H1 (cell line): ENCODE results near the gene ERN2. TPM values are rescaled to one million over a fixed set of nuclear protein-coding genes. Genes with fewer than 3 reads are reported as not detected.

Experiments
- CTCF ChIA-PET: fragments of 300-600 bp; sonication (Branson Sonifier 250); formaldehyde crosslinking; loops from one replicate; lab custom pipeline; 2021; ENCODE audit not compliant: partially characterized antibody; lab: Charles Lee
- POLR2A ChIA-PET: fragments of 300-600 bp; sonication (Branson Sonifier 250); formaldehyde crosslinking; loops from one replicate; lab custom pipeline; 2021; ENCODE audit warnings: inconsistent platforms; ENCODE audit not compliant: partially characterized antibody; lab: Charles Lee
- DNase-seq, 2 experiments: peaks; one replicate each; pipeline versions ENCODE4 v3.0.0 to v3.0.0-alpha.2; 2010 to 2022; ENCODE audit warnings: low spot score in 2 of 2, low read depth in 1 of 2, mixed read lengths in 1 of 2
- FAIRE-seq: peaks from 2 replicates; lab custom pipeline; 2011; peaks lifted over from hg19 to GRCh38; lab: Jason Lieb, UNC
- H2AFZ ChIP-seq: 2 replicates; pipeline ENCODE4 v1.8.1; 2012; ENCODE audit warnings: low read length, inconsistent platforms
- H2AK5ac ChIP-seq: 2 replicates; pipeline ENCODE4 v1.6.1; 2013; ENCODE audit warnings: low read depth, low read length
- H2BK120ac ChIP-seq: replicated peaks from 2 replicates; pipeline ENCODE3; 2013; ENCODE audit warnings: low read depth, low read length, inconsistent platforms
- H2BK12ac ChIP-seq: 2 replicates; pipeline ENCODE4 v1.6.1; 2013; ENCODE audit warnings: low read depth, low read length
- H2BK15ac ChIP-seq: 2 replicates; pipeline ENCODE4 v1.6.1; 2013; ENCODE audit warnings: low read length
- H2BK20ac ChIP-seq: 2 replicates; pipeline ENCODE4 v1.6.1; 2013; ENCODE audit warnings: low read length
- H2BK5ac ChIP-seq: 2 replicates; pipeline ENCODE4 v1.6.1; 2013; ENCODE audit warnings: low read depth, low read length
- H3K14ac ChIP-seq: 2 replicates; pipeline ENCODE4 v1.6.1; 2013; ENCODE audit warnings: inconsistent platforms; ENCODE audit not compliant: insufficient read length
- H3K18ac ChIP-seq: 2 replicates; pipeline ENCODE4 v1.6.1; 2013; ENCODE audit warnings: low read length; ENCODE audit errors: extremely low read depth
- H3K23ac ChIP-seq: 2 replicates; pipeline ENCODE4 v1.6.1; 2013; ENCODE audit warnings: inconsistent platforms; ENCODE audit not compliant: insufficient read length
- H3K23me2 ChIP-seq: 2 replicates; pipeline ENCODE4 v1.6.1; 2013; ENCODE audit warnings: low read depth, low read length
- H3K27ac ChIP-seq: 2 replicates; pipeline ENCODE4 v1.6.1; 2011; ENCODE audit warnings: low read depth, low read length, inconsistent platforms
- H3K27me3 ChIP-seq, 4 experiments: replicated peaks in 1 of 4; 1 replicate in 1 of 4; 2 replicates in 3 of 4; pipeline versions ENCODE4 v1.6.1 to v1.8.1; 2011 to 2013; ENCODE audit warnings: low read length in 3 of 4, mild to moderate bottlenecking in 3 of 4, inconsistent platforms in 2 of 4, mixed read lengths in 2 of 4, moderate library complexity in 1 of 4; ENCODE audit not compliant: control insufficient read depth in 3 of 4, insufficient read depth in 3 of 4; ENCODE audit errors: extremely low read depth in 1 of 4
- H3K36me3 ChIP-seq, 4 experiments: 2 replicates each; pipeline versions ENCODE4 v1.6.1 to v1.8.1; 2011 to 2013; ENCODE audit warnings: mild to moderate bottlenecking in 4 of 4, low read length in 3 of 4, moderate library complexity in 2 of 4, control low read depth in 1 of 4, inconsistent platforms in 1 of 4; ENCODE audit not compliant: insufficient read depth in 4 of 4, control insufficient read depth in 2 of 4
- H3K4ac ChIP-seq: replicated peaks from 2 replicates; pipeline ENCODE3; 2013; ENCODE audit warnings: low read length, low read depth, mixed read lengths, inconsistent platforms; ENCODE audit not compliant: insufficient read length
- H3K4me1 ChIP-seq, 4 experiments: replicated peaks in 1 of 4; 1 replicate in 1 of 4; 2 replicates in 3 of 4; pipeline versions ENCODE4 v1.6.1 to v1.8.1; 2011 to 2013; ENCODE audit warnings: low read length in 3 of 4, inconsistent platforms in 2 of 4, mixed read lengths in 1 of 4; ENCODE audit not compliant: insufficient read depth in 4 of 4, control insufficient read depth in 3 of 4
- H3K4me2 ChIP-seq, 2 experiments: 2 replicates each; pipeline versions ENCODE4 v1.6.1 to v1.8.1; 2011 to 2013; ENCODE audit warnings: low read depth in 2 of 2, low read length in 2 of 2, control low read depth in 1 of 2, inconsistent platforms in 1 of 2, mild to moderate bottlenecking in 1 of 2; ENCODE audit not compliant: insufficient read depth in 1 of 2
- H3K4me3 ChIP-seq, 4 experiments: fragments of 200-600, 300-600 bp in 1 of 4; sonication (generic), shearing (Covaris generic), sonication (Bioruptor Twin) in 1 of 4; 2 replicates each; pipeline versions ENCODE4 v1.5.1 to v1.8.1; 2011 to 2016; ENCODE audit warnings: low read length in 4 of 4, low read depth in 3 of 4, control low read depth in 2 of 4, inconsistent platforms in 2 of 4, mild to moderate bottlenecking in 2 of 4, mixed read lengths in 1 of 4, moderate library complexity in 1 of 4; ENCODE audit not compliant: insufficient read depth in 2 of 4; ENCODE audit errors: extremely low read depth in 1 of 4
- H3K56ac ChIP-seq: replicated peaks from 2 replicates; pipeline ENCODE3; 2013; ENCODE audit warnings: low read depth, mild to moderate bottlenecking, mixed read lengths, low read length, inconsistent platforms; ENCODE audit not compliant: insufficient read length
- H3K79me1 ChIP-seq: 2 replicates; pipeline ENCODE4 v1.6.1; 2013; ENCODE audit warnings: low read depth, low read length, control low read depth
- H3K79me2 ChIP-seq, 2 experiments: 2 replicates each; pipeline versions ENCODE4 v1.6.1 to v1.8.1; 2012 to 2013; ENCODE audit warnings: low read length in 2 of 2, mild to moderate bottlenecking in 2 of 2, inconsistent platforms in 1 of 2; ENCODE audit not compliant: insufficient read depth in 2 of 2, control insufficient read depth in 1 of 2
- H3K9ac ChIP-seq, 4 experiments: replicated peaks in 1 of 4; 1 replicate in 1 of 4; 2 replicates in 3 of 4; pipeline versions ENCODE4 v1.6.1 to v1.8.1; 2011 to 2013; ENCODE audit warnings: low read depth in 3 of 4, low read length in 3 of 4, control low read depth in 2 of 4, mild to moderate bottlenecking in 2 of 4, moderate library complexity in 2 of 4, inconsistent platforms in 1 of 4; ENCODE audit errors: extremely low read depth in 1 of 4
- H3K9me3 ChIP-seq, 2 experiments: 2 replicates each; pipeline versions ENCODE4 v1.6.1 to v1.8.1; 2012 to 2013; ENCODE audit warnings: mild to moderate bottlenecking in 2 of 2, moderate library complexity in 2 of 2, control low read depth in 1 of 2, inconsistent platforms in 1 of 2, low read depth in 1 of 2, low read length in 1 of 2, mixed read lengths in 1 of 2; ENCODE audit not compliant: insufficient read depth in 2 of 2
- H4K20me1 ChIP-seq, 2 experiments: replicated peaks in 1 of 2; 2 replicates each; pipeline versions ENCODE3 to v1.8.1; 2011 to 2013; ENCODE audit warnings: inconsistent platforms in 2 of 2, low read length in 2 of 2, mild to moderate bottlenecking in 1 of 2; ENCODE audit not compliant: insufficient read depth in 2 of 2, control insufficient read depth in 1 of 2
- H4K5ac ChIP-seq: 2 replicates; pipeline ENCODE4 v1.6.1; 2013; ENCODE audit warnings: low read length, low read depth, mixed read lengths, inconsistent platforms; ENCODE audit not compliant: insufficient read length
- H4K8ac ChIP-seq: 2 replicates; pipeline ENCODE4 v1.8.0; 2013; ENCODE audit warnings: mild to moderate bottlenecking, moderate library complexity, low read length, inconsistent platforms; ENCODE audit not compliant: insufficient read depth; ENCODE audit errors: extremely low read depth
- H4K91ac ChIP-seq: replicated peaks from 2 replicates; pipeline ENCODE3; 2013; ENCODE audit warnings: low read length, mixed read lengths, inconsistent platforms; ENCODE audit not compliant: insufficient read length
- BCL11A ChIP-seq, 2 experiments: IDR thresholded peaks; one replicate each; pipeline ENCODE4 v1.6.1; 2011; ENCODE audit warnings: low read depth in 2 of 2, low read length in 2 of 2, mild to moderate bottlenecking in 2 of 2
- CBX5 ChIP-seq: fragments of 300-800, 300-1000 bp; sonication (generic); IDR thresholded peaks from 2 replicates; pipeline ENCODE4 v1.7.1; 2016; ENCODE audit warnings: antibody characterized with exemption, low read length, low read depth
- CEBPB ChIP-seq: IDR thresholded peaks from 2 replicates; pipeline ENCODE4 v1.6.1; 2012; ENCODE audit warnings: low read depth, low read length
- CREB1 ChIP-seq: IDR thresholded peaks from 2 replicates; pipeline ENCODE4 v1.6.1; 2012; ENCODE audit warnings: inconsistent platforms
- E2F6 ChIP-seq: IDR thresholded peaks from 2 replicates; pipeline ENCODE4 v1.6.1; 2012; ENCODE audit warnings: inconsistent platforms
- HDAC2 ChIP-seq, 2 experiments: fragments of 300-600 bp in 1 of 2; sonication (generic) in 1 of 2; IDR thresholded peaks; 2 replicates each; pipeline ENCODE4 v1.6.1; 2011 to 2012; ENCODE audit warnings: low read depth in 2 of 2, low read length in 2 of 2, mild to moderate bottlenecking in 2 of 2, moderate library complexity in 2 of 2, borderline replicate concordance in 1 of 2, inconsistent platforms in 1 of 2
- POLR2A ChIP-seq, 2 experiments: IDR thresholded peaks; 1 replicate in 1 of 2; 2 replicates in 1 of 2; pipeline ENCODE4 v1.6.1; 2011; ENCODE audit warnings: low read depth in 2 of 2, low read length in 2 of 2, mild to moderate bottlenecking in 2 of 2; ENCODE audit errors: control extremely low read depth in 1 of 2
- RAD21 ChIP-seq, 2 experiments: IDR thresholded peaks in 1 of 2; conservative IDR thresholded peaks in 1 of 2; 2 replicates each; pipeline ENCODE4 v1.6.1; 2011; ENCODE audit warnings: low read depth in 2 of 2, low read length in 2 of 2, improper control_type of control experiment in 1 of 2, inconsistent platforms in 1 of 2, mild to moderate bottlenecking in 1 of 2, moderate library complexity in 1 of 2
- RBBP5 ChIP-seq: IDR thresholded peaks from 2 replicates; pipeline ENCODE4 v1.7.1; 2012; ENCODE audit warnings: low read depth, mild to moderate bottlenecking, inconsistent platforms, low read length, moderate library complexity, borderline replicate concordance
- TAF1 ChIP-seq: IDR thresholded peaks from 2 replicates; pipeline ENCODE4 v1.6.1; 2011; ENCODE audit warnings: mild to moderate bottlenecking, low read depth, low read length
- WGBS, 2 experiments: shearing (Covaris generic) in 1 of 2; methylation state at CpG; one replicate each; pipeline versions ENCODE4 v1.1.6 to v1.1.7; 2013 to 2015; ENCODE audit warnings: low lambda C conversion rate in 2 of 2, mixed read lengths in 2 of 2, inconsistent platforms in 1 of 2, low coverage in 1 of 2, missing lambda C conversion rate in 1 of 2; ENCODE audit not compliant: insufficient replicate concordance in 2 of 2, insufficient coverage in 1 of 2, insufficient read length in 1 of 2; ENCODE audit errors: extremely low coverage in 1 of 2, missing lambda C conversion rate in 1 of 2; 5-methylcytosine and 5-hydroxymethylcytosine counted together
- polyA plus RNA-seq, 7 experiments: library from polyadenylated mRNA; depleted of rRNA in 3 of 7; stranded (reverse) in 5 of 7; unstranded in 2 of 7; fragments of >200 nt in 5 of 7; fragments of 200-250 nt in 2 of 7; gene quantifications; 1 replicate in 5 of 7; 2 replicates in 1 of 7; 4 replicates in 1 of 7; pipeline versions ENCODE4 v1.2.1 to v1.2.3, GENCODE V29; 2011 to 2013; ENCODE audit warnings: missing spikeins in 2 of 7, mixed read lengths in 2 of 7
- total RNA-seq: library from RNA; stranded (reverse); fragmentation: NEBNext Ultra II Directional; extraction: Animal tissue kit (Norgen Biotek cat#: 25700); gene quantifications from 2 replicates; pipeline ENCODE4 v1.2.1, GENCODE V29; 2021

The ERN2 gene
- total and polyA plus RNA-seq, 2 of the 8 experiments (the other 6 are each of a cell fraction or from before 2014, with no cell fraction given): 2.4 to 4.4 TPM

- peaks cover 16 to 39% of the 10 kb centered on the region in 2 experiments for H3K79me2 ChIP-seq
- H2BK5ac ChIP-seq: peak within 1 kb of the TSS; percentile 95
- 0 out of 2 replicates have a peak within 1 kb of the TSS, but pooled peaks have one; percentile 43 for H2AFZ ChIP-seq
- H3K18ac ChIP-seq: peak within 1 kb of the TSS; percentile 88
- no peak within 1 kb of the TSS for H2BK20ac ChIP-seq
- H3K4me3 ChIP-seq: peak within 1 kb of the TSS; percentile 96 to 99 (median 98)
- ChIA-PET CTCF (interaction anchor here (0.6 to 4.7 kb wide), 13 partner anchors 8 to 179 kb away, joined by 3 to 43 read pairs (median 5); partner anchors contain the start of genes DCTN5, ERN2 and PALB2), POLR2A (interaction anchor here (0.5 to 13.1 kb wide), 17 partner anchors 11 to 368 kb away, joined by 3 to 230 read pairs (median 4); partner anchors contain the start of genes DCTN5, EARS2, ERN2 and NDUFAB1)
- H3K23me2 ChIP-seq: peaks cover 11% of the 10 kb centered on the region; the same call in 1 of the 2 replicates
- peak within 1 kb of the TSS; percentile 35 for H3K14ac ChIP-seq
- peaks cover 3 to 14% of the 10 kb centered on the region in 2 experiments for H4K20me1 ChIP-seq
- peaks cover 23 to 33% (median 27%) of the 10 kb centered on the region in 4 experiments for H3K36me3 ChIP-seq
- WGBS, 2 experiments: 2% methylated on average over 68 of the region's 75 CpGs; no CpG with 5 or more reads in 1 of the 2 experiments
- H2BK120ac ChIP-seq: peak within 1 kb of the TSS; percentile 60
- peak within 1 kb of the TSS; percentile 89 for H4K8ac ChIP-seq
- DNase-seq (peak; percentile 74 to 92), FAIRE-seq (no peak)
- peaks cover 17% of the 10 kb centered on the region for H3K79me1 ChIP-seq
- peak within 1 kb of the TSS; percentile 90 to 94 for H3K4me2 ChIP-seq
- H3K23ac ChIP-seq: no peak within 1 kb of the TSS
- no peaks in the 10 kb centered on the region for H3K27me3 ChIP-seq
- H2AK5ac ChIP-seq: peak within 1 kb of the TSS; percentile 95; the same call in 1 of the 2 replicates
- peak within 1 kb of the TSS; percentile 77 for H3K27ac ChIP-seq
- H3K9ac ChIP-seq: peak within 1 kb of the TSS; percentile 56 to 93 (median 86)
- peak within 1 kb of the TSS; percentile 60; the same call in 1 of the 2 replicates for H2BK12ac ChIP-seq
- H4K5ac ChIP-seq: peak within 1 kb of the TSS; percentile 53
- peak within 1 kb of the TSS; percentile 98 for H2BK15ac ChIP-seq
- peak within 1 kb of the TSS; percentile 72 for H3K4ac ChIP-seq
- peaks cover 2 to 8% (median 7%) of the 10 kb centered on the region in 4 experiments; a peak in 4 of 7 replicates for H3K4me1 ChIP-seq
- H3K9me3 ChIP-seq: no peaks in the 10 kb centered on the region
- peak within 1 kb of the TSS; percentile 82 for H3K56ac ChIP-seq
- H4K91ac ChIP-seq: peak within 1 kb of the TSS; percentile 98
- TF ChIP-seq HDAC2 (IDR thresholded peaks at IDR 0.05; ENCODE audit: borderline replicate concordance in 1 of 2, low read depth in 2 of 2, low read length in 2 of 2) (peak; percentile 92 to 97), RBBP5 (no peak), TAF1 (peak; percentile 65; the same call in 1 of the 2 replicates), E2F6 (peak; percentile 82), BCL11A (IDR thresholded peaks at IDR 0.05; ENCODE audit: low read depth in 2 of 2, low read length in 2 of 2) (no peak), CBX5 (no peak), RAD21 (IDR thresholded peaks at IDR 0.05 in 1 of 2, conservative IDR thresholded peaks at IDR 0.05 in 1 of 2; ENCODE audit: low read depth in 2 of 2, low read length in 2 of 2) (peak; percentile 37 to 53; a peak in 3 of 4 replicates), CEBPB (no peak), CREB1 (no peak), POLR2A (IDR thresholded peaks at IDR 0.05; ENCODE audit: control extremely low read depth in 1 of 2, low read depth in 2 of 2, low read length in 2 of 2) (peak; percentile 72 to 73)
Observed at GRCh38 chr16:23678430-23679273, 34.4 kb downstream of the ERN2 start, which contains the start of gene PLK1. TSS of gene PLK1 (plus strand) at chr16:23678889. CDS start at chr16:23678933, 44 bp downstream.
